Neural progenitor cell (in vitro differentiated cells): ENCODE results near the gene KRT15. TPM values are rescaled to one million over a fixed set of nuclear protein-coding genes. Genes with fewer than 3 reads are reported as not detected.

Source experiments
- DNase-seq: peaks from one replicate; pipeline ENCODE4 v3.0.0-alpha.2; 2016; ENCODE audit warnings: low spot score
- H2AFZ ChIP-seq: fragments of 200-600 bp; sonication (generic); replicated peaks from 2 replicates; pipeline ENCODE4 v1.6.1; 2016; ENCODE audit warnings: antibody characterized with exemption
- H3F3A ChIP-seq: fragments of 200-600 bp; sonication (generic); 2 replicates; pipeline ENCODE4 v1.6.1; 2016; ENCODE audit warnings: antibody characterized with exemption, low read depth
- H3K27ac ChIP-seq: fragments of 200-600 bp; sonication (generic); 2 replicates; pipeline ENCODE4 v1.5.1; 2016; ENCODE audit warnings: mild to moderate bottlenecking
- H3K27me3 ChIP-seq: fragments of 200-600 bp; sonication (generic); 2 replicates; pipeline ENCODE4 v1.6.1; 2016; ENCODE audit warnings: mild to moderate bottlenecking, moderate library complexity
- H3K36me3 ChIP-seq: fragments of 200-600 bp; sonication (generic); 2 replicates; pipeline ENCODE4 v1.5.1; 2016
- H3K4me1 ChIP-seq: fragments of 200-600 bp; sonication (generic); 2 replicates; pipeline ENCODE4 v1.6.1; 2016; ENCODE audit warnings: mixed run types
- H3K4me2 ChIP-seq: fragments of 200-600 bp; sonication (generic); 2 replicates; pipeline ENCODE4 v1.6.1; 2016
- H3K4me3 ChIP-seq: fragments of 200-600 bp; sonication (generic); 2 replicates; pipeline ENCODE4 v1.5.1; 2016
- H3K79me2 ChIP-seq: fragments of 200-600 bp; sonication (generic); 2 replicates; pipeline ENCODE4 v1.6.1; 2016; ENCODE audit warnings: low read depth
- H3K9ac ChIP-seq: fragments of 200-600 bp; sonication (generic); 2 replicates; pipeline ENCODE4 v1.6.1; 2016
- H3K9me3 ChIP-seq: fragments of 200-600 bp; sonication (generic); 2 replicates; pipeline ENCODE4 v1.5.1; 2016; ENCODE audit warnings: low read depth
- H4K20me1 ChIP-seq: fragments of 200-600 bp; sonication (generic); 2 replicates; pipeline ENCODE4 v1.6.1; 2016; ENCODE audit warnings: low read depth
- H3K27ac Mint-ChIP-seq: 3 replicates; pipeline ENCODE4 v1.8.0; 2021; ENCODE audit warnings: mixed read lengths
- H3K27me3 Mint-ChIP-seq: 2 replicates; pipeline ENCODE4 v1.8.0; 2022; ENCODE audit warnings: low read depth, mild to moderate bottlenecking, inconsistent platforms, moderate library complexity, mixed read lengths; ENCODE audit not compliant: insufficient read depth
- H3K36me3 Mint-ChIP-seq: 3 replicates; pipeline ENCODE4 v1.8.0; 2021; ENCODE audit warnings: mixed read lengths
- H3K4me1 Mint-ChIP-seq: 3 replicates; pipeline ENCODE4 v1.8.0; 2021; ENCODE audit warnings: mixed read lengths
- H3K4me3 Mint-ChIP-seq: 3 replicates; pipeline ENCODE4 v1.8.0; 2021; ENCODE audit warnings: mild to moderate bottlenecking, moderate library complexity, mixed read lengths
- H3K9me3 Mint-ChIP-seq: 3 replicates; pipeline ENCODE4 v1.8.0; 2020; ENCODE audit warnings: mixed read lengths
- EZH2 ChIP-seq: fragments of 200-600 bp; sonication (generic); IDR thresholded peaks from 2 replicates; pipeline ENCODE4 v1.6.1; 2017; ENCODE audit warnings: antibody characterized with exemption, mild to moderate bottlenecking, moderate library complexity
- EZH2phosphoT487 ChIP-seq: fragments of 200-600 bp; sonication (generic); IDR thresholded peaks from 2 replicates; pipeline ENCODE4 v1.6.1; 2017; ENCODE audit warnings: antibody characterized with exemption
- total RNA-seq: library from RNA; depleted of rRNA; stranded (reverse); fragments of >200 nt; gene quantifications from 2 replicates; pipeline ENCODE4 v1.2.3, GENCODE V29; 2015; ENCODE audit warnings: low replicate concordance
- TF ChIP-seq, protein P1 (sequence below): fragments of 200-600 bp; sonication (generic); IDR thresholded peaks from 2 replicates; pipeline ENCODE4 v1.5.1; 2017; ENCODE audit warnings: antibody characterized with exemption, mild to moderate bottlenecking

The KRT15 gene
- 0.15 TPM in 1 of 2 replicates, not detected in the other for total RNA-seq

DNA sequence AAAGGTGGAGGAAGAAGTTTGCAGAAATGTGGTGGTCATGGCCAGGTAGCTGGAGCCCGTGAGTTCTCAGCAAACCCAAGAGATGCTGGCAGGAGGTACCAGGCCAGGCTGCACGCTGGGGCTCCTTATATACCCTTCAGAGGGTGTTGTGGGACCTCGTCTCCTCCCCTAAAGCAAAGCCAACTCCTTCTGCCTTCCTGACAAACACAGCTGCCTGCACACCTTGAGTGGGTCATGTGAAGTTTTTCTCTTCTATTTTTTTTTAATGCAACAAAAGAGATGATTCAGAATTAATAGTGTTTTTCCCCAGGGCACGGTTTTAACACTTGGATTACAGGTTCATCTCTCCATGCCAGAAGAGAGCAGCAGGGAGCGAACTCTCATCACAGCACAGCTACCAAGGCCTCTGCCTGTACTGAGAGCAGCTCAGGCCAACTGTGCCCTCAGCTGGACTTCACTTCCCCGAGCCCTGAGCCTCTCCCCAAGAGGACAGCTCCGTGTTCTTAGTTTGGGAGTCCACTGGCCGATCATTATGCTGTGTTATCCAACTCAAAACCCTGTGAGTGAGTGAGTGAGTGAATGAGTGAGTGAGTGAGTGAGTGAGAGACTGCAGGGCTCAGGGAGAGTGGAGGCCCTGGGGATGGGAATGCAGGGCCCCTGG lies at the start of gene KRT15:
Gene KRT15 (minus strand): TSS at position 102 of the 661 bp plus-strand sequence. CDS start 63 bp downstream, at position 39.
- no peak within 1 kb of the TSS for H3K4me3 ChIP-seq
- no peaks in the 10 kb centered on the region for H3K27me3 ChIP-seq
- Mint-ChIP-seq H3K27me3 (peaks cover 18% of the 10 kb centered on the region), H3K4me3 (no peak within 1 kb of the TSS), H3K9me3 (no peaks in the 10 kb centered on the region), H3K27ac (peak within 1 kb of the TSS; percentile 29), H3K36me3 (no peaks in the 10 kb centered on the region), H3K4me1 (peaks cover 5% of the 10 kb centered on the region)
- no peak for DNase-seq
- peaks cover 13% of the 10 kb centered on the region for H4K20me1 ChIP-seq
- TF ChIP-seq, protein P1, sequence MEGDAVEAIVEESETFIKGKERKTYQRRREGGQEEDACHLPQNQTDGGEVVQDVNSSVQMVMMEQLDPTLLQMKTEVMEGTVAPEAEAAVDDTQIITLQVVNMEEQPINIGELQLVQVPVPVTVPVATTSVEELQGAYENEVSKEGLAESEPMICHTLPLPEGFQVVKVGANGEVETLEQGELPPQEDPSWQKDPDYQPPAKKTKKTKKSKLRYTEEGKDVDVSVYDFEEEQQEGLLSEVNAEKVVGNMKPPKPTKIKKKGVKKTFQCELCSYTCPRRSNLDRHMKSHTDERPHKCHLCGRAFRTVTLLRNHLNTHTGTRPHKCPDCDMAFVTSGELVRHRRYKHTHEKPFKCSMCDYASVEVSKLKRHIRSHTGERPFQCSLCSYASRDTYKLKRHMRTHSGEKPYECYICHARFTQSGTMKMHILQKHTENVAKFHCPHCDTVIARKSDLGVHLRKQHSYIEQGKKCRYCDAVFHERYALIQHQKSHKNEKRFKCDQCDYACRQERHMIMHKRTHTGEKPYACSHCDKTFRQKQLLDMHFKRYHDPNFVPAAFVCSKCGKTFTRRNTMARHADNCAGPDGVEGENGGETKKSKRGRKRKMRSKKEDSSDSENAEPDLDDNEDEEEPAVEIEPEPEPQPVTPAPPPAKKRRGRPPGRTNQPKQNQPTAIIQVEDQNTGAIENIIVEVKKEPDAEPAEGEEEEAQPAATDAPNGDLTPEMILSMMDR: no peak
- TF ChIP-seq EZH2: no peak
- TF ChIP-seq EZH2phosphoT487: no peak
- H3K27ac ChIP-seq: no peak within 1 kb of the TSS
- H3K4me1 ChIP-seq: peaks cover 8% of the 10 kb centered on the region
- H3K9ac ChIP-seq: no peak within 1 kb of the TSS
- H3F3A ChIP-seq: peaks cover 27% of the 10 kb centered on the region
- H2AFZ ChIP-seq: no peak within 1 kb of the TSS
- H3K9me3 ChIP-seq: no peaks in the 10 kb centered on the region
- no peaks in the 10 kb centered on the region for H3K79me2 ChIP-seq
- no peak within 1 kb of the TSS for H3K4me2 ChIP-seq
- H3K36me3 ChIP-seq: no peaks in the 10 kb centered on the region

DNA sequence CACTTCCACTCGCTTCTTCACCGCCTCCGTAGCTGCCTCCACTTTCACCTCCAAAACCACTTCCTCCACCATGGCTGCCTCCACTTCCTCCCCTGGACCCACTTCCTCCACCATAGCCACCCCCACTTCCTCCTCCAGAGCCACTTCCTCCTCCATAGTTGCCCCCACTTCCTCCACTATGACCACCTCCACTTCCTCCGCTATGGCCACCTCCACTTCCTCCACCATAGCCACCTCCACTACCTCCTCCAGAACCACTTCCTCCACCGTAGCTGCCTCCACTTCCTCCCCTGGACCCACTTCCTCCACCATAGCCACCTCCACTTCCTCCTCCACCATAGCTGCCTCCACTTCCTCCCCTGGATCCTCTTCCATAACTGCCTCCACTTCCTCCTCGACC lies 48.6 kb upstream of the KRT15 start:
- no peak overlapping the region for H3K9ac ChIP-seq
- no peak overlapping the region for H2AFZ ChIP-seq
- no peak overlapping the region for H3K27ac ChIP-seq
- peaks cover 4% of the 10 kb centered on the region for H3F3A ChIP-seq
- no peaks in the 10 kb centered on the region for H3K27me3 ChIP-seq
- Mint-ChIP-seq H3K36me3 (no peaks in the 10 kb centered on the region), H3K4me3 (no peak overlapping the region), H3K27me3 (peaks cover 13% of the 10 kb centered on the region), H3K9me3 (no peaks in the 10 kb centered on the region), H3K27ac (no peak overlapping the region), H3K4me1 (peaks cover 14% of the 10 kb centered on the region)
- H3K4me1 ChIP-seq: peaks cover 8% of the 10 kb centered on the region
- no peak overlapping the region for H3K4me3 ChIP-seq
- no peak overlapping the region for H3K4me2 ChIP-seq
- H3K79me2 ChIP-seq: no peaks in the 10 kb centered on the region
- no peaks in the 10 kb centered on the region for H3K9me3 ChIP-seq
- TF ChIP-seq, protein P1: no peak
- TF ChIP-seq EZH2 (no peak), EZH2phosphoT487 (no peak)
- no peaks in the 10 kb centered on the region for H4K20me1 ChIP-seq
- DNase-seq: no peak
- H3K36me3 ChIP-seq: no peaks in the 10 kb centered on the region

DNA sequence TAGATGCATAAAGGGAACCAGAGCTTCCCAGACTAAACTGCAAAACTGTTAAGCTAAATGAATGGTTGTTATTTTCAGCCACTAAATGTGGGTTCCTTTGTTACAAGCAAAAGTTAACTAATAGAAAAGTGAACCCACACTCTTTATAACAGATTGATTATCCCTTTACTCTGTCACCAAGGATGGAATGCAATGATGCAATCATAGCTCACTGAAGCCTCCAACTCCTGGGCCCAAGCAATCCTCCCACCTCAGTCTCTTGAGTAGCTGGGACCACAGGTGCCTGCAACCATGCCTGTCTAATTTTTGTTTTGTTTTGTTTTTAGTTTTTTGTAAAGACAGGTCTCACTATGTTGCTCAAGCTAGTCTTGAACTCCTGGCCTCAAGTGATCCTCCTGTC lies 46.6 kb upstream of the KRT15 start:
- Histone ChIP-seq H2AFZ (no peak overlapping the region), H3F3A (peaks cover 4% of the 10 kb centered on the region), H3K9ac (no peak overlapping the region), H3K79me2 (no peaks in the 10 kb centered on the region), H3K4me3 (no peak overlapping the region), H3K9me3 (no peaks in the 10 kb centered on the region), H3K27ac (no peak overlapping the region), H3K27me3 (no peaks in the 10 kb centered on the region), H4K20me1 (no peaks in the 10 kb centered on the region), H3K4me2 (no peak overlapping the region), H3K36me3 (no peaks in the 10 kb centered on the region), H3K4me1 (peaks cover 8% of the 10 kb centered on the region)
- peaks cover 9% of the 10 kb centered on the region for H3K27me3 Mint-ChIP-seq
- H3K36me3 Mint-ChIP-seq: no peaks in the 10 kb centered on the region
- H3K9me3 Mint-ChIP-seq: no peaks in the 10 kb centered on the region
- no peak overlapping the region for H3K4me3 Mint-ChIP-seq
- H3K27ac Mint-ChIP-seq: no peak overlapping the region
- peaks cover 25% of the 10 kb centered on the region for H3K4me1 Mint-ChIP-seq
- no peak for DNase-seq
- TF ChIP-seq EZH2 (no peak), EZH2phosphoT487 (no peak)
- TF ChIP-seq, protein P1: no peak
